HG03095 (cell line): ENCODE results near the gene ADGRE2.
"Not testable (repeated sequence)": the region's sequence is repeated elsewhere in the genome, so short reads cannot be mapped to it uniquely, and the experiment has no call there.

Experiments
- ATAC-seq: cut with Tn5 transposase; IDR thresholded peaks from one replicate; pipeline ENCODE4 v1.9.1; 2021; ENCODE audit warnings: moderate library complexity; ENCODE audit not compliant: unreplicated experiment

The ADGRE2 gene

GRCh38 chr19:14780622-14781225, 2.4 kb upstream of the ADGRE2 start:
- ATAC-seq: not testable (repeated sequence)

GRCh38 chr19:14779151-14779550, 791 bp upstream of the ADGRE2 start:
- ATAC-seq: no peak

- not testable (repeated sequence) for ATAC-seq
These were observed 715 bp downstream of the ADGRE2 start for GRCh38 chr19:14777645-14778044.

GRCh38 chr19:14775869-14776586, 2.3 kb downstream of the ADGRE2 start:
- no peak for ATAC-seq

- not testable (repeated sequence) for ATAC-seq
These were observed 3.0 kb downstream of the ADGRE2 start for GRCh38 chr19:14775326-14775725.

- ATAC-seq: no peak
These were observed 4.0 kb downstream of the ADGRE2 start for GRCh38 chr19:14774373-14774772.

- ATAC-seq: not testable (repeated sequence)
These were observed 4.6 kb downstream of the ADGRE2 start for GRCh38 chr19:14773722-14774121.

- ATAC-seq: no peak
These were observed 5.4 kb downstream of the ADGRE2 start for GRCh38 chr19:14772995-14773394.

GRCh38 chr19:14772467-14772866, 5.9 kb downstream of the ADGRE2 start:
- no peak for ATAC-seq

- ATAC-seq: no peak
These were observed 7.2 kb downstream of the ADGRE2 start for GRCh38 chr19:14770944-14771839.

- no peak for ATAC-seq
These were observed 8.2 kb downstream of the ADGRE2 start for GRCh38 chr19:14770136-14770535.

GRCh38 chr19:14769201-14769600, 9.2 kb downstream of the ADGRE2 start:
- ATAC-seq: no peak

GRCh38 chr19:14768001-14768400, 10.4 kb downstream of the ADGRE2 start:
- ATAC-seq: no peak

GRCh38 chr19:14767466-14767971, 10.8 kb downstream of the ADGRE2 start:
- no peak for ATAC-seq

GRCh38 chr19:14765841-14766240, 12.5 kb downstream of the ADGRE2 start:
- ATAC-seq: not testable (repeated sequence)

- ATAC-seq: not testable (repeated sequence)
These were observed 13.0 kb downstream of the ADGRE2 start for GRCh38 chr19:14765403-14765802.

- ATAC-seq: no peak
These were observed 14.0 kb downstream of the ADGRE2 start for GRCh38 chr19:14764401-14764800.

- no peak for ATAC-seq
These were observed 14.7 kb downstream of the ADGRE2 start for GRCh38 chr19:14763497-14764145.

GRCh38 chr19:14762111-14762510, 16.2 kb downstream of the ADGRE2 start:
- no peak for ATAC-seq

GRCh38 chr19:14761607-14762006, 16.8 kb downstream of the ADGRE2 start:
- ATAC-seq: no peak

GRCh38 chr19:14758816-14759215, 19.5 kb downstream of the ADGRE2 start:
- no peak for ATAC-seq
